IMR-90 (cell line): ENCODE data around the gene POU4F1. TPM values are rescaled to one million over a fixed set of nuclear protein-coding genes. Genes with fewer than 3 reads are reported as not detected.

Source experiments
- ATAC-seq: fragments of 200-7000 bp; cut with Tn5 transposase; 2 replicates; pipeline ENCODE4 v1.9.1; 2020; ENCODE audit warnings: low read depth, mild to moderate bottlenecking, moderate library complexity
- BruUV-seq: library from RNA; stranded (reverse); fragments of 400-500 nt; replicated peaks from 2 replicates; lab custom pipeline; 2021; lab: Mats Ljungman, UMichigan
- CTCF ChIA-PET: fragments of 300-600 bp; formaldehyde crosslinking; extraction: SDS; loops from one replicate; lab custom pipeline; 2021; ENCODE audit warnings: antibody characterized with exemption; lab: Yijun Ruan, JAX
- POLR2A ChIA-PET: fragments of 300-600 bp; sonication (Branson Sonifier 250); formaldehyde crosslinking; loops from one replicate; lab custom pipeline; 2022; ENCODE audit warnings: antibody characterized with exemption; ENCODE audit not compliant: unreplicated experiment; lab: Charles Lee
- DNase-seq: peaks from one replicate; pipeline ENCODE4 v3.0.0; 2013
- H2AFZ ChIP-seq: replicated peaks from 2 replicates; pipeline ENCODE3; 2013; ENCODE audit warnings: low read length, mild to moderate bottlenecking; ENCODE audit not compliant: poor library complexity
- H2AK5ac ChIP-seq: 2 replicates; pipeline ENCODE4 v1.6.1; 2013; ENCODE audit warnings: low read depth, low read length, inconsistent platforms
- H2AK9ac ChIP-seq: replicated peaks from 2 replicates; pipeline ENCODE3; 2013; ENCODE audit warnings: mild to moderate bottlenecking, low read depth, low read length, moderate library complexity; ENCODE audit not compliant: poor library complexity
- H2BK120ac ChIP-seq: 2 replicates; pipeline ENCODE4 v1.6.1; 2013; ENCODE audit warnings: low read depth, low read length, inconsistent platforms
- H2BK15ac ChIP-seq: 3 replicates; pipeline ENCODE4 v1.6.1; 2013; ENCODE audit warnings: low read depth, low read length, inconsistent platforms
- H2BK20ac ChIP-seq: 2 replicates; pipeline ENCODE4 v1.6.1; 2013; ENCODE audit warnings: low read depth, mild to moderate bottlenecking, inconsistent platforms, low read length, moderate library complexity
- H2BK5ac ChIP-seq: 2 replicates; pipeline ENCODE4 v1.6.1; 2013; ENCODE audit warnings: mild to moderate bottlenecking, low read depth, low read length, inconsistent platforms; ENCODE audit not compliant: poor library complexity, severe bottlenecking
- H3K14ac ChIP-seq: replicated peaks from 2 replicates; pipeline ENCODE4 v1.6.1; 2013; ENCODE audit warnings: low read depth, low read length, inconsistent platforms
- H3K18ac ChIP-seq: 2 replicates; pipeline ENCODE4 v1.6.1; 2013; ENCODE audit warnings: low read depth, low read length, control low read depth
- H3K23ac ChIP-seq: 2 replicates; pipeline ENCODE4 v1.6.1; 2013; ENCODE audit warnings: low read depth, low read length, inconsistent platforms
- H3K27ac ChIP-seq: 2 replicates; pipeline ENCODE4 v1.5.1; 2013; ENCODE audit warnings: mild to moderate bottlenecking, control low read depth, low read length; ENCODE audit not compliant: insufficient read depth
- H3K27me3 ChIP-seq: 2 replicates; pipeline ENCODE4 v1.6.1; 2013; ENCODE audit warnings: low read length; ENCODE audit not compliant: control insufficient read depth, insufficient read depth
- H3K36me3 ChIP-seq: 2 replicates; pipeline ENCODE4 v1.6.1; 2013; ENCODE audit warnings: low read length, mixed read lengths; ENCODE audit not compliant: control insufficient read depth, insufficient read depth
- H3K4ac ChIP-seq: 2 replicates; pipeline ENCODE4 v1.6.1; 2013; ENCODE audit warnings: low read depth, low read length, inconsistent platforms
- H3K4me1 ChIP-seq: 2 replicates; pipeline ENCODE4 v1.6.1; 2013; ENCODE audit warnings: low read length, mixed read lengths; ENCODE audit not compliant: control insufficient read depth, insufficient read depth
- H3K4me2 ChIP-seq: 2 replicates; pipeline ENCODE4 v1.6.1; 2013; ENCODE audit warnings: low read depth, mild to moderate bottlenecking, control low read depth, low read length, moderate library complexity
- H3K4me3 ChIP-seq: 2 replicates; pipeline ENCODE4 v1.5.1; 2013; ENCODE audit warnings: low read depth, mild to moderate bottlenecking, control low read depth, low read length, moderate library complexity; ENCODE audit not compliant: insufficient read depth
- H3K56ac ChIP-seq: 2 replicates; pipeline ENCODE4 v1.6.1; 2013; ENCODE audit warnings: low read length, inconsistent platforms; ENCODE audit not compliant: insufficient read depth; ENCODE audit errors: extremely low read depth
- H3K79me1 ChIP-seq, 2 experiments: 2 replicates each; pipeline ENCODE4 v1.6.1; 2013; ENCODE audit warnings: low read length in 2 of 2, inconsistent platforms in 1 of 2, low read depth in 1 of 2
- H3K9ac ChIP-seq: 2 replicates; pipeline ENCODE4 v1.6.1; 2013; ENCODE audit warnings: low read depth, low read length, control low read depth
- H3K9me1 ChIP-seq: 2 replicates; pipeline ENCODE4 v1.6.1; 2013; ENCODE audit warnings: low read length, inconsistent platforms; ENCODE audit not compliant: insufficient read depth
- H3K9me3 ChIP-seq: 2 replicates; pipeline ENCODE4 v1.6.1; 2013; ENCODE audit warnings: low read length; ENCODE audit not compliant: control insufficient read depth, insufficient read depth
- H4K20me1 ChIP-seq: 2 replicates; pipeline ENCODE4 v1.6.1; 2013; ENCODE audit warnings: low read length, inconsistent platforms; ENCODE audit not compliant: insufficient read depth
- H4K5ac ChIP-seq: 2 replicates; pipeline ENCODE4 v1.6.1; 2013; ENCODE audit warnings: mild to moderate bottlenecking, low read depth, low read length, control low read depth
- H4K8ac ChIP-seq, 2 experiments: 2 replicates each; pipeline ENCODE4 v1.6.1; 2013; ENCODE audit warnings: low read depth in 2 of 2, low read length in 2 of 2, control low read depth in 1 of 2, inconsistent platforms in 1 of 2
- H4K91ac ChIP-seq: 2 replicates; pipeline ENCODE4 v1.6.1; 2013; ENCODE audit warnings: low read depth, low read length, inconsistent platforms; ENCODE audit not compliant: insufficient read depth
- BHLHE40 ChIP-seq: fragments of 150-350 bp; IDR thresholded peaks from 2 replicates; pipeline ENCODE4 v1.6.1; 2016; ENCODE audit warnings: mild to moderate bottlenecking, low read depth, low read length
- CEBPB ChIP-seq: IDR thresholded peaks from 2 replicates; pipeline ENCODE4 v1.6.1; 2012; ENCODE audit warnings: low read depth, low read length, improper control_type of control experiment
- CHD1 ChIP-seq: IDR thresholded peaks from 2 replicates; pipeline ENCODE4 v1.6.1; 2012; ENCODE audit warnings: low read depth, low read length, improper control_type of control experiment
- CTCF ChIP-seq: conservative IDR thresholded peaks from 2 replicates; pipeline ENCODE4 v1.5.1; 2012; ENCODE audit warnings: mild to moderate bottlenecking, low read depth, low read length, improper control_type of control experiment
- ELK1 ChIP-seq: fragments of 150-350 bp; IDR thresholded peaks from 2 replicates; pipeline ENCODE4 v1.6.1; 2016; ENCODE audit warnings: low read depth, mild to moderate bottlenecking, low read length, moderate library complexity, borderline replicate concordance
- FOS ChIP-seq: fragments of 150-350 bp; IDR thresholded peaks from 2 replicates; pipeline ENCODE4 v1.6.1; 2016; ENCODE audit warnings: low read depth, low read length
- MAFK ChIP-seq: IDR thresholded peaks from 2 replicates; pipeline ENCODE4 v1.6.1; 2012; ENCODE audit warnings: low read depth, low read length, improper control_type of control experiment
- MAZ ChIP-seq: IDR thresholded peaks from 2 replicates; pipeline ENCODE4 v1.6.1; 2012; ENCODE audit warnings: low read depth, mild to moderate bottlenecking, low read length, improper control_type of control experiment, moderate library complexity, borderline replicate concordance
- MXI1 ChIP-seq: IDR thresholded peaks from 2 replicates; pipeline ENCODE4 v1.6.1; 2012; ENCODE audit warnings: low read depth, mild to moderate bottlenecking, low read length, moderate library complexity, borderline replicate concordance
- NFE2L2 ChIP-seq: fragments of 150-350 bp; IDR thresholded peaks from 2 replicates; pipeline ENCODE4 v1.6.1; 2016; ENCODE audit warnings: low read depth, mild to moderate bottlenecking, low read length
- POLR2A ChIP-seq: IDR thresholded peaks from 2 replicates; pipeline ENCODE4 v1.6.1; 2012; ENCODE audit warnings: mild to moderate bottlenecking, low read depth, low read length
- RAD21 ChIP-seq: IDR thresholded peaks from 2 replicates; pipeline ENCODE4 v1.6.1; 2012; ENCODE audit warnings: low read length, improper control_type of control experiment
- RCOR1 ChIP-seq: IDR thresholded peaks from 2 replicates; pipeline ENCODE4 v1.6.1; 2012; ENCODE audit warnings: mild to moderate bottlenecking, low read length, improper control_type of control experiment; ENCODE audit not compliant: insufficient replicate concordance
- RFX5 ChIP-seq: IDR thresholded peaks from 2 replicates; pipeline ENCODE4 v1.8.0; 2012; ENCODE audit warnings: low read depth, mild to moderate bottlenecking, low read length, moderate library complexity
- SMC3 ChIP-seq: fragments of 150-350 bp; IDR thresholded peaks from 2 replicates; pipeline ENCODE4 v1.6.1; 2016; ENCODE audit warnings: low read depth, mild to moderate bottlenecking, antibody characterized with exemption, low read length, moderate library complexity
- USF2 ChIP-seq: fragments of 150-350 bp; IDR thresholded peaks from 2 replicates; pipeline ENCODE4 v1.6.1; 2017; ENCODE audit warnings: mild to moderate bottlenecking, antibody characterized with exemption, low read length, low read depth
- WGBS, 2 experiments: methylation state at CpG; one replicate each; pipeline versions ENCODE4 v1.1.5 to v1.1.7; 2013; ENCODE audit warnings: missing lambda C conversion rate in 2 of 2; ENCODE audit not compliant: insufficient read length in 1 of 2; ENCODE audit errors: extremely low coverage in 2 of 2; 5-methylcytosine and 5-hydroxymethylcytosine counted together
- dilution Hi-C: fragments of 300-500 bp; cut with HindIII; formaldehyde crosslinking; loops from one replicate; pipeline ENCODE4 v1.14.3; 2018; ENCODE audit warnings: low sequenced_read_pairs; ENCODE audit not compliant: unreplicated experiment
- in situ Hi-C: fragments of 300-500 bp; cut with MboI; formaldehyde crosslinking; loops from 3 replicates; pipeline ENCODE4 v1.14.3; 2019; ENCODE audit warnings: low sequenced_read_pairs, inconsistent platforms, mixed read lengths
- intact Hi-C: fragments of 100-400 bp; cut with micrococcal nuclease; formaldehyde crosslinking; loops from 2 replicates; pipeline ENCODE4 v1.10.0; 2022
- polyA plus RNA-seq, 3 experiments: library from polyadenylated mRNA; depleted of rRNA; stranded (reverse); fragments of >200 nt; gene quantifications; 2 replicates each; pipeline ENCODE4 v1.2.3, GENCODE V29; 2012; ENCODE audit warnings: low replicate concordance in 1 of 3
- total RNA-seq: library from RNA; depleted of rRNA; stranded (reverse); fragments of >200 nt; gene quantifications from 2 replicates; pipeline ENCODE4 v1.2.3, GENCODE V29; 2012

The POU4F1 gene
- total and polyA plus RNA-seq, 2 of the 4 experiments (the other 2 are of a cell fraction), result 0.02 TPM; not detected in 1

GRCh38 chr13:78572459-78572858 lies 30.9 kb downstream of the POU4F1 start:
- WGBS, 2 experiments, result no CpG with 5 or more reads among the region's 5 CpGs
- H3K9ac ChIP-seq, result no peak overlapping the region
- intact Hi-C loops, result no loop called here

More at GRCh38 chr13:78572459-78572858, 30.9 kb downstream of the POU4F1 start:
- dilution Hi-C loops, result no loop called here
- H2BK15ac ChIP-seq, result no peak overlapping the region
- H2BK20ac ChIP-seq, result no peak overlapping the region
- H4K20me1 ChIP-seq, result no peaks in the 10 kb centered on the region
- no peaks in the 10 kb centered on the region for H3K4me1 ChIP-seq
- in situ Hi-C loops, result no loop called here
- no peak overlapping the region for H2BK5ac ChIP-seq
- no peaks in the 10 kb centered on the region; the same call in 1 of the 2 replicates for H3K27me3 ChIP-seq
- ATAC-seq (no peak), DNase-seq (no peak)
- no peak overlapping the region for H3K18ac ChIP-seq
- no peak overlapping the region for H2AK9ac ChIP-seq
- no peak overlapping the region for H4K8ac ChIP-seq
- POLR2A ChIA-PET, result no interaction called here
- no peak overlapping the region for H2AFZ ChIP-seq
- no peak overlapping the region for H2AK5ac ChIP-seq
- no peak overlapping the region for H3K27ac ChIP-seq
- H4K5ac ChIP-seq, result no peak overlapping the region
- H3K56ac ChIP-seq, result no peak overlapping the region
- H3K4ac ChIP-seq, result no peak overlapping the region
- H3K4me3 ChIP-seq, result no peak overlapping the region
- no TSS peak for BruUV-seq
- H3K23ac ChIP-seq, result no peak overlapping the region
- no peak overlapping the region for H4K91ac ChIP-seq
- TF ChIP-seq NFE2L2 (no peak), POLR2A (no peak), RFX5 (no peak), SMC3 (no peak), RCOR1 (no peak), CHD1 (no peak), RAD21 (no peak), CEBPB (no peak), FOS (no peak), MXI1 (no peak), MAZ (no peak), BHLHE40 (no peak), USF2 (no peak), ELK1 (no peak), CTCF (no peak), MAFK (no peak)
- no peak overlapping the region for H3K4me2 ChIP-seq
- no peaks in the 10 kb centered on the region for H3K9me1 ChIP-seq
- H2BK120ac ChIP-seq, result no peak overlapping the region
- CTCF ChIA-PET, result no interaction called here
- no peaks in the 10 kb centered on the region for H3K9me3 ChIP-seq
- no peaks in the 10 kb centered on the region for H3K36me3 ChIP-seq
- no peak overlapping the region for H3K14ac ChIP-seq
- no peaks in the 10 kb centered on the region for H3K79me1 ChIP-seq
